Measurements from ENCODE around the gene SRRT.

- TF ChIP-seq CTCF (IDR thresholded peaks at IDR 0.05) (no peak), POLR2A (IDR thresholded peaks at IDR 0.05) (no peak)
Observed at GRCh38 chr7:100921039-100921438, 46.1 kb downstream of the SRRT start.

All from sigmoid colon (tissue), 3 donors.